Caco-2 (cell line): ENCODE measurements around the gene PCNP. TPM values are rescaled to one million over a fixed set of nuclear protein-coding genes. Genes with fewer than 3 reads are reported as not detected.

Source experiments
- BruUV-seq: library from RNA; stranded (reverse); fragments of 400-500 nt; replicated peaks from 2 replicates; lab custom pipeline; 2021; lab: Mats Ljungman, UMichigan
- CTCF ChIA-PET: fragments of 300-600 bp; sonication (Branson Sonifier 250); formaldehyde crosslinking; loops from one replicate; lab custom pipeline; 2022; ENCODE audit warnings: antibody characterized with exemption; lab: Charles Lee
- POLR2A ChIA-PET: fragments of 300-600 bp; sonication (Branson Sonifier 250); formaldehyde crosslinking; loops from one replicate; lab custom pipeline; 2022; ENCODE audit warnings: antibody characterized with exemption; lab: Charles Lee
- DNase-seq, 2 experiments: peaks; one replicate each; pipeline versions ENCODE4 v3.0.0 to v3.0.0-alpha.2; 2020 to 2022
- H3K27me3 ChIP-seq: replicated peaks from 2 replicates; pipeline ENCODE4 v1.6.0; 2011; ENCODE audit warnings: low read length; ENCODE audit not compliant: control insufficient read depth, insufficient read depth
- H3K36me3 ChIP-seq: 2 replicates; pipeline ENCODE4 v1.5.1; 2011; ENCODE audit warnings: low read length; ENCODE audit not compliant: control insufficient read depth, insufficient read depth
- H3K4me1 ChIP-seq: fragments of 250-450 bp; sonication (Bioruptor Pico); 2 replicates; pipeline ENCODE4 v1.5.1; 2020; ENCODE audit warnings: mild to moderate bottlenecking
- H3K4me3 ChIP-seq: 2 replicates; pipeline ENCODE4 v1.5.1; 2011; ENCODE audit warnings: low read depth, mild to moderate bottlenecking, control low read depth, low read length
- H3K9me3 ChIP-seq: fragments of 250-450 bp; sonication (Bioruptor Pico); 2 replicates; pipeline ENCODE4 v1.5.1; 2020; ENCODE audit warnings: mild to moderate bottlenecking, moderate library complexity
- H3K27ac Mint-ChIP-seq: one replicate; pipeline ENCODE4 v1.8.0; 2022; ENCODE audit warnings: mixed read lengths; ENCODE audit not compliant: unreplicated experiment
- H3K27me3 Mint-ChIP-seq: one replicate; pipeline ENCODE4 v1.8.0; 2022; ENCODE audit warnings: mixed read lengths; ENCODE audit not compliant: insufficient read depth, unreplicated experiment
- H3K36me3 Mint-ChIP-seq: one replicate; pipeline ENCODE4 v1.8.0; 2022; ENCODE audit warnings: mild to moderate bottlenecking, mixed read lengths; ENCODE audit not compliant: insufficient read depth, unreplicated experiment
- H3K4me1 Mint-ChIP-seq: one replicate; pipeline ENCODE4 v1.8.0; 2022; ENCODE audit warnings: low read depth, mixed read lengths; ENCODE audit not compliant: unreplicated experiment
- H3K4me3 Mint-ChIP-seq: one replicate; pipeline ENCODE4 v1.8.0; 2022; ENCODE audit warnings: mild to moderate bottlenecking, moderate library complexity, mixed read lengths; ENCODE audit not compliant: unreplicated experiment
- H3K9me3 Mint-ChIP-seq: one replicate; pipeline ENCODE4 v1.8.0; 2022; ENCODE audit warnings: mixed read lengths; ENCODE audit not compliant: unreplicated experiment
- CTCF ChIP-seq, 2 experiments: fragments of 200-600 bp in 1 of 2; IDR thresholded peaks; 1 replicate in 1 of 2; 2 replicates in 1 of 2; pipeline versions ENCODE4 v1.5.1 to v1.8.0; 2011 to 2022; ENCODE audit warnings: antibody characterized with exemption in 1 of 2, control low read depth in 1 of 2, inconsistent platforms in 1 of 2, low read depth in 1 of 2, low read length in 1 of 2, mild to moderate bottlenecking in 1 of 2, moderate library complexity in 1 of 2; ENCODE audit not compliant: insufficient read depth in 1 of 2, severe bottlenecking in 1 of 2, unreplicated experiment in 1 of 2
- intact Hi-C: fragments of 100-400 bp; cut with micrococcal nuclease; formaldehyde crosslinking; loops from one replicate; pipeline ENCODE4 v1.10.0; 2022; ENCODE audit not compliant: unreplicated experiment
- total RNA-seq: library from RNA; stranded (reverse); gene quantifications from 2 replicates; pipeline ENCODE4 v1.2.3, GENCODE V29; 2022

Gene PCNP
- total RNA-seq, 1 experiment from 2014 or later: 141 TPM

- DNase-seq: no peak
- Histone ChIP-seq H3K4me3 (no peak overlapping the region), H3K9me3 (no peaks in the 10 kb centered on the region), H3K36me3 (no peaks in the 10 kb centered on the region), H3K27me3 (no peaks in the 10 kb centered on the region), H3K4me1 (no peaks in the 10 kb centered on the region)
- Mint-ChIP-seq H3K4me3 (no peak overlapping the region), H3K27ac (no peak overlapping the region), H3K27me3 (no peaks in the 10 kb centered on the region), H3K4me1 (no peaks in the 10 kb centered on the region), H3K36me3 (peaks cover 5% of the 10 kb centered on the region), H3K9me3 (no peaks in the 10 kb centered on the region)
- intact Hi-C loops: no loop called here
- no TSS peak for BruUV-seq
- CTCF ChIA-PET: no interaction called here
- TF ChIP-seq CTCF (IDR thresholded peaks at IDR 0.05; ENCODE audit: insufficient read depth in 1 of 2, low read depth in 1 of 2, low read length in 1 of 2, severe bottlenecking in 1 of 2, unreplicated experiment in 1 of 2): no peak
- POLR2A ChIA-PET: no interaction called here
Measured at GRCh38 chr3:101618726-101619125, 44.7 kb downstream of the PCNP start.

GRCh38 chr3:101619734-101620133 lies 45.8 kb downstream of the PCNP start:
- Histone ChIP-seq H3K36me3 (no peaks in the 10 kb centered on the region), H3K27me3 (no peaks in the 10 kb centered on the region), H3K4me3 (no peak overlapping the region), H3K9me3 (no peaks in the 10 kb centered on the region), H3K4me1 (no peaks in the 10 kb centered on the region)
- peaks cover 3% of the 10 kb centered on the region for H3K9me3 Mint-ChIP-seq
- POLR2A ChIA-PET: no interaction called here
- no peaks in the 10 kb centered on the region for H3K4me1 Mint-ChIP-seq
- no peak overlapping the region for H3K27ac Mint-ChIP-seq
- no peaks in the 10 kb centered on the region for H3K27me3 Mint-ChIP-seq
- no peak for DNase-seq
- H3K36me3 Mint-ChIP-seq: peaks cover 5% of the 10 kb centered on the region
- CTCF ChIA-PET: no interaction called here
- TF ChIP-seq CTCF (IDR thresholded peaks at IDR 0.05; ENCODE audit: insufficient read depth in 1 of 2, low read depth in 1 of 2, low read length in 1 of 2, severe bottlenecking in 1 of 2, unreplicated experiment in 1 of 2): no peak
- intact Hi-C loops: no loop called here
- no peak overlapping the region for H3K4me3 Mint-ChIP-seq
- no TSS peak for BruUV-seq

- H3K36me3 ChIP-seq: no peaks in the 10 kb centered on the region
- H3K4me3 ChIP-seq: no peak overlapping the region
- H3K27me3 ChIP-seq: no peaks in the 10 kb centered on the region
- H3K9me3 Mint-ChIP-seq: peaks cover 12% of the 10 kb centered on the region
- peaks cover 5% of the 10 kb centered on the region for H3K36me3 Mint-ChIP-seq
- H3K9me3 ChIP-seq: no peaks in the 10 kb centered on the region
- H3K4me3 Mint-ChIP-seq: no peak overlapping the region
- intact Hi-C loops: no loop called here
- no peaks in the 10 kb centered on the region for H3K27me3 Mint-ChIP-seq
- ChIA-PET CTCF (no interaction called here), POLR2A (no interaction called here)
- no peak overlapping the region for H3K27ac Mint-ChIP-seq
- DNase-seq: no peak
- BruUV-seq: no TSS peak
- no peak for TF ChIP-seq CTCF (IDR thresholded peaks at IDR 0.05; ENCODE audit: insufficient read depth in 1 of 2, low read depth in 1 of 2, low read length in 1 of 2, severe bottlenecking in 1 of 2, unreplicated experiment in 1 of 2)
- H3K4me1 ChIP-seq: no peaks in the 10 kb centered on the region
- no peaks in the 10 kb centered on the region for H3K4me1 Mint-ChIP-seq
Measured at GRCh38 chr3:101623656-101624055, 49.7 kb downstream of the PCNP start.
